HepG2 (cell line): ENCODE measurements around the gene CHCHD1. TPM values are rescaled to one million over a fixed set of nuclear protein-coding genes. Genes with fewer than 3 reads are reported as not detected.

Experiments
- ATAC-seq: fragments of 200-7000 bp; cut with Tn5 transposase; 3 replicates; pipeline ENCODE4 v1.9.1; 2020; ENCODE audit warnings: mild to moderate bottlenecking, moderate library complexity
- BruUV-seq: library from RNA; stranded (reverse); fragments of 400-500 nt; replicated peaks from 2 replicates; lab custom pipeline; 2021; lab: Mats Ljungman, UMichigan
- CTCF ChIA-PET: fragments of 300-600 bp; formaldehyde crosslinking; extraction: SDS; loops from one replicate; lab custom pipeline; 2021; ENCODE audit warnings: low total read pairs, inconsistent platforms, low intra/inter-chr PET ratio; lab: Yijun Ruan, JAX
- POLR2A ChIA-PET: fragments of 350-600 bp; sonication (Branson Sonifier 250); formaldehyde crosslinking; loops from one replicate; lab custom pipeline; 2020; ENCODE audit warnings: antibody characterized with exemption, inconsistent platforms; lab: Yijun Ruan, JAX
- DNase-seq: peaks from one replicate; pipeline ENCODE4 v3.0.0-alpha.2; 2015; ENCODE audit warnings: low spot score
- FAIRE-seq: peaks from 3 replicates; lab custom pipeline; 2011; peaks lifted over from hg19 to GRCh38; lab: Jason Lieb, UNC
- H2AFZ ChIP-seq: one replicate; pipeline ENCODE4 v1.6.1; 2011; ENCODE audit warnings: low read length, inconsistent platforms
- H3K27ac ChIP-seq: fragments of 300-600 bp; 3 replicates; pipeline ENCODE4 v1.8.0; 2011; ENCODE audit warnings: mixed run types, mild to moderate bottlenecking, mixed read lengths, low read length, inconsistent platforms; ENCODE audit not compliant: insufficient read depth; ENCODE audit errors: extremely low read length
- H3K27me3 ChIP-seq, 2 experiments: fragments of 200-600 bp in 1 of 2; 2 replicates in 1 of 2; 3 replicates in 1 of 2; pipeline versions ENCODE4 v1.6.0 to v1.8.0; 2011; ENCODE audit warnings: low read length in 2 of 2, mild to moderate bottlenecking in 2 of 2, moderate library complexity in 2 of 2, inconsistent platforms in 1 of 2; ENCODE audit not compliant: insufficient read depth in 2 of 2, control insufficient read depth in 1 of 2
- H3K36me3 ChIP-seq, 2 experiments: fragments of 200-600 bp in 1 of 2; replicated peaks in 1 of 2; 2 replicates in 1 of 2; 3 replicates in 1 of 2; pipeline versions ENCODE4 v1.5.1 to v1.8.0; 2011; ENCODE audit warnings: low read length in 2 of 2, inconsistent platforms in 1 of 2; ENCODE audit not compliant: insufficient read depth in 2 of 2, control insufficient read depth in 1 of 2
- H3K4me1 ChIP-seq: 2 replicates; pipeline ENCODE4 v1.5.1; 2012; ENCODE audit warnings: low read length, inconsistent platforms; ENCODE audit not compliant: insufficient read depth
- H3K4me2 ChIP-seq: 2 replicates; pipeline ENCODE4 v1.6.0; 2011; ENCODE audit warnings: low read depth, low read length, inconsistent platforms
- H3K4me3 ChIP-seq, 3 experiments: fragments of 200-600 bp in 1 of 3; sonication (generic), shearing (Covaris generic) in 1 of 3; replicated peaks in 1 of 3; 2 replicates each; pipeline ENCODE4 v1.5.1; 2011 to 2016; ENCODE audit warnings: low read length in 3 of 3, inconsistent platforms in 2 of 3, low read depth in 2 of 3, mild to moderate bottlenecking in 2 of 3, control low read depth in 1 of 3, mixed read lengths in 1 of 3; ENCODE audit not compliant: insufficient read depth in 1 of 3
- H3K79me2 ChIP-seq: one replicate; pipeline ENCODE4 v1.6.1; 2011; ENCODE audit warnings: low read length, inconsistent platforms; ENCODE audit not compliant: insufficient read depth
- H3K9ac ChIP-seq: 2 replicates; pipeline ENCODE4 v1.6.0; 2011; ENCODE audit warnings: mild to moderate bottlenecking, low read depth, low read length, inconsistent platforms; ENCODE audit not compliant: insufficient read depth
- H3K9me3 ChIP-seq: 2 replicates; pipeline ENCODE4 v1.5.1; 2012; ENCODE audit warnings: mild to moderate bottlenecking, low read length
- H4K20me1 ChIP-seq: 2 replicates; pipeline ENCODE4 v1.6.0; 2011; ENCODE audit warnings: inconsistent platforms, mild to moderate bottlenecking, low read length, moderate library complexity; ENCODE audit not compliant: insufficient read depth
- IKZF5 ChIP-seq: IDR thresholded peaks from 2 replicates; pipeline ENCODE4 v1.6.1; 2018; ENCODE audit warnings: missing genetic modification reagents, mild to moderate bottlenecking, missing compliant biosample characterization
- MZF1 ChIP-seq: sonication (generic); formaldehyde crosslinking; IDR thresholded peaks from 2 replicates; pipeline ENCODE4 v1.8.1; 2023; ENCODE audit warnings: mild to moderate bottlenecking, missing genetic modification reagents, borderline replicate concordance
- SP5 ChIP-seq: IDR thresholded peaks from 2 replicates; pipeline ENCODE4 v1.6.1; 2016; ENCODE audit warnings: low read depth, borderline replicate concordance
- TBX2 ChIP-seq: sonication (generic); formaldehyde crosslinking; IDR thresholded peaks from 2 replicates; pipeline ENCODE4 v1.5.0; 2020; ENCODE audit warnings: missing genetic modification reagents, mild to moderate bottlenecking, borderline replicate concordance
- ZBTB26 ChIP-seq: IDR thresholded peaks from 2 replicates; pipeline ENCODE4 v1.6.1; 2016; ENCODE audit warnings: missing compliant biosample characterization, missing genetic modification reagents, borderline replicate concordance
- WGBS: methylation state at CpG from one replicate; pipeline ENCODE4 v1.1.6; 2017; ENCODE audit warnings: low lambda C conversion rate; 5-methylcytosine and 5-hydroxymethylcytosine counted together
- in situ Hi-C: cut with HindIII; loops from 2 replicates; pipeline ENCODE4 v1.10.0; 2017; ENCODE audit warnings: low pct_unique_long_range_greater_than_20kb; ENCODE audit not compliant: extremely low pct_ligation_motif_present
- intact Hi-C: fragments of 100-400 bp; cut with micrococcal nuclease; formaldehyde crosslinking; loops from one replicate; pipeline ENCODE4 v1.10.0; 2022; ENCODE audit not compliant: unreplicated experiment
- polyA plus RNA-seq, 8 experiments: library from polyadenylated mRNA; depleted of rRNA in 3 of 8; stranded (reverse) in 7 of 8; unstranded in 1 of 8; fragments of >200 nt; fragmentation: Illumina TruSeq in 4 of 8; extraction: Trizol in 4 of 8; gene quantifications; 2 replicates each; pipeline versions ENCODE4 v1.2.1 to v1.2.3, GENCODE V29; 2011 to 2016; ENCODE audit warnings: low read depth in 4 of 8, missing spikeins in 1 of 8, mixed read lengths in 1 of 8; ENCODE audit not compliant: insufficient read depth in 1 of 8
- total RNA-seq, 5 experiments: library from RNA; depleted of rRNA; stranded (reverse); fragments of >200 nt; fragmentation: Illumina TruSeq; extraction: Trizol; gene quantifications; 2 replicates each; pipeline ENCODE4 v1.2.3, GENCODE V29; 2016; ENCODE audit warnings: low read depth in 1 of 5

The CHCHD1 gene
- total and polyA plus RNA-seq, 2 of the 13 experiments (the other 11 are each of a cell fraction or from before 2014, with no cell fraction given), result 36.9 to 71.2 TPM

GRCh38 chr10:73823391-73823790 lies 41.5 kb downstream of the CHCHD1 start:
- DNase-seq (no peak), ATAC-seq (no peak), FAIRE-seq (no peak)
- no peaks in the 10 kb centered on the region for H3K9me3 ChIP-seq
- no peak overlapping the region for H2AFZ ChIP-seq
- no TSS peak for BruUV-seq
- no peak overlapping the region for H3K4me2 ChIP-seq
- H3K79me2 ChIP-seq, result no peaks in the 10 kb centered on the region
- WGBS, result 72% methylated on average over 7 of the region's 7 CpGs
- no peaks in the 10 kb centered on the region for H3K27me3 ChIP-seq
- H3K4me3 ChIP-seq, result no peak overlapping the region
- no peaks in the 10 kb centered on the region for H3K4me1 ChIP-seq
- H3K27ac ChIP-seq, result no peak overlapping the region
- TF ChIP-seq TBX2 (CRISPR knock-in tag) (0 out of 2 replicates have a peak, but pooled peaks have one; percentile 34), IKZF5 (no peak), SP5 (CRISPR knock-in tag) (peak; percentile 26; the same call in 1 of the 2 replicates)
- CTCF ChIA-PET, result no interaction called here
- no peaks in the 10 kb centered on the region for H4K20me1 ChIP-seq
- in situ Hi-C loops (no loop called here), intact Hi-C loops (no loop called here)
- no peak overlapping the region for H3K9ac ChIP-seq
- POLR2A ChIA-PET, result no interaction called here
- peaks cover 15 to 38% of the 10 kb centered on the region in 2 experiments for H3K36me3 ChIP-seq

- POLR2A ChIA-PET, result no interaction called here
- Histone ChIP-seq H3K36me3 (peaks cover 15 to 38% of the 10 kb centered on the region in 2 experiments), H4K20me1 (no peaks in the 10 kb centered on the region), H3K79me2 (no peaks in the 10 kb centered on the region), H3K9ac (no peak overlapping the region), H3K4me3 (no peak overlapping the region), H3K4me2 (no peak overlapping the region)
- BruUV-seq, result no TSS peak
- ATAC-seq (no peak), FAIRE-seq (no peak), DNase-seq (no peak)
- TF ChIP-seq MZF1 (CRISPR knock-in tag) (no peak), ZBTB26 (no peak)
- TF ChIP-seq, all 625 proteins: peak for 0
- Histone ChIP-seq H3K9me3 (no peaks in the 10 kb centered on the region), H3K4me1 (no peaks in the 10 kb centered on the region), H3K27me3 (no peaks in the 10 kb centered on the region), H3K27ac (no peak overlapping the region), H2AFZ (no peak overlapping the region)
- intact Hi-C loops (no loop called here), in situ Hi-C loops (no loop called here)
- 98% methylated on average over 6 of the region's 14 CpGs for WGBS
- CTCF ChIA-PET, result no interaction called here
Measured at GRCh38 chr10:73824146-73824725, 42.4 kb downstream of the CHCHD1 start.
